ENCODE results near the gene SLFN11. TPM values are rescaled to one million over a fixed set of nuclear protein-coding genes. Genes with fewer than 3 reads are reported as not detected.

Gene SLFN11
- total RNA-seq, 4 donors from 2014 or later = 39.0 to 68.6 (median 55.0) TPM

- peak overlapping the region; percentile 95 to 100 (median 98) for H3K27ac ChIP-seq
- H3K27me3 ChIP-seq = no peaks in the 10 kb centered on the region
- 1% methylated on average over 40 to 44 of the region's 47 CpGs for WGBS, 2 donors
- DNase-seq = peak; percentile 94 to 97
- intact Hi-C loops (cut with DNase I) = loop anchor here (5.0 kb wide), 1 partner anchor 58 kb away; the partner anchor contains the start of gene SLFN12
- peaks cover 5 to 27% of the 10 kb centered on the region in 2 donors for H3K4me1 ChIP-seq
- TF ChIP-seq CTCF (IDR thresholded peaks at IDR 0.05) = no peak
- TF ChIP-seq POLR2A (IDR thresholded peaks at IDR 0.05) = peak in 1 of 2 donors; percentile 43
- peak overlapping the region; percentile 73 to 82 (median 75) for H3K4me3 ChIP-seq (replicated peaks in 1 of 3)
- no peaks in the 10 kb centered on the region for H3K36me3 ChIP-seq
- no peaks in the 10 kb centered on the region for H3K9me3 ChIP-seq
Measured at GRCh38 chr17:35373984-35374765, 754 bp upstream of the SLFN11 start.

GRCh38 chr17:35372846-35373533 lies 431 bp downstream of the SLFN11 start:
- Histone ChIP-seq H3K27ac (peak overlapping the region; percentile 95 to 100 (median 98)), H3K4me3 (replicated peaks in 1 of 3) (peak overlapping the region; percentile 73 to 82 (median 75)), H3K4me1 (peaks cover 5 to 27% of the 10 kb centered on the region in 2 donors), H3K9me3 (no peaks in the 10 kb centered on the region), H3K36me3 (no peaks in the 10 kb centered on the region), H3K27me3 (no peaks in the 10 kb centered on the region)
- intact Hi-C loops (cut with DNase I) = loop anchor here (5.0 kb wide), 1 partner anchor 59 kb away; the partner anchor contains the start of gene SLFN12
- peak; percentile 65 to 66 for DNase-seq
- 0 to 2% methylated on average over 9 to 19 of the region's 25 CpGs for WGBS, 2 donors
- no peak for TF ChIP-seq POLR2A (IDR thresholded peaks at IDR 0.05)
- TF ChIP-seq CTCF (IDR thresholded peaks at IDR 0.05) = no peak

GRCh38 chr17:35371934-35372333 lies 1.5 kb downstream of the SLFN11 start:
- H3K4me3 ChIP-seq (replicated peaks in 1 of 3) = no peak overlapping the region
- TF ChIP-seq POLR2A (IDR thresholded peaks at IDR 0.05) = no peak
- TF ChIP-seq CTCF (IDR thresholded peaks at IDR 0.05) = no peak
- intact Hi-C loops (cut with DNase I) = loop anchor here (5.0 kb wide), 1 partner anchor 60 kb away; the partner anchor contains the start of gene SLFN12
- 86 to 90% methylated on average over 3 of the region's 3 CpGs for WGBS, 2 donors
- DNase-seq = no peak
- H3K36me3 ChIP-seq = no peaks in the 10 kb centered on the region
- no peak overlapping the region for H3K27ac ChIP-seq
- no peaks in the 10 kb centered on the region for H3K27me3 ChIP-seq
- peaks cover 5 to 27% of the 10 kb centered on the region in 2 donors for H3K4me1 ChIP-seq
- H3K9me3 ChIP-seq = no peaks in the 10 kb centered on the region

GRCh38 chr17:35368081-35368830 lies 5.2 kb downstream of the SLFN11 start:
- Histone ChIP-seq H3K27me3 (no peaks in the 10 kb centered on the region), H3K36me3 (peaks cover 0 to 4% of the 10 kb centered on the region in 2 donors), H3K27ac (no peak overlapping the region), H3K4me3 (replicated peaks in 1 of 3) (no peak overlapping the region), H3K9me3 (no peaks in the 10 kb centered on the region), H3K4me1 (peaks cover 0 to 16% of the 10 kb centered on the region in 2 donors)
- intact Hi-C loops (cut with DNase I) = loop anchor here (10.0 kb wide), 1 partner anchor 123 kb away; the partner anchor contains the start of gene SLFN5
- WGBS, 2 donors = 73 to 74% methylated on average over 3 to 4 of the region's 4 CpGs
- DNase-seq = no peak
- TF ChIP-seq CTCF (IDR thresholded peaks at IDR 0.05) = no peak
- no peak for TF ChIP-seq POLR2A (IDR thresholded peaks at IDR 0.05)
